HCT116 (cell line): ENCODE data around the gene PRRG1. TPM values are rescaled to one million over a fixed set of nuclear protein-coding genes. Genes with fewer than 3 reads are reported as not detected.

Source experiments
- ATAC-seq: fragments of 200-7000 bp; cut with Tn5 transposase; 2 replicates; pipeline ENCODE4 v1.9.1; 2020; ENCODE audit warnings: mild to moderate bottlenecking, moderate library complexity
- BruUV-seq: library from RNA; stranded (reverse); fragments of 400-500 nt; replicated peaks from 2 replicates; lab custom pipeline; 2021; lab: Mats Ljungman, UMichigan
- CTCF ChIA-PET: fragments of 300-600 bp; sonication (Branson Sonifier 250); formaldehyde crosslinking; loops from one replicate; lab custom pipeline; 2021; ENCODE audit warnings: antibody characterized with exemption; lab: Charles Lee
- POLR2A ChIA-PET: fragments of 300-600, 350-600 bp; sonication (Branson Sonifier 250); formaldehyde crosslinking; loops from one replicate; lab custom pipeline; 2021; ENCODE audit warnings: antibody characterized with exemption; lab: Charles Lee
- RAD21 ChIA-PET, 2 experiments: fragments of 300-600 bp; sonication (Branson Sonifier 250); formaldehyde crosslinking; loops; one replicate each; lab custom pipeline; 2023; ENCODE audit warnings: low total read pairs in 2 of 2; ENCODE audit not compliant: uncharacterized antibody in 2 of 2, unreplicated experiment in 2 of 2, low non-redundant PET in 1 of 2; lab: Charles Lee
- DNase-seq: peaks from one replicate; pipeline ENCODE4 v3.0.0-alpha.2; 2010; ENCODE audit warnings: low read depth, low spot score
- H2AFZ ChIP-seq: fragments of 200-600 bp; shearing (Covaris generic), sonication (generic); 2 replicates; pipeline ENCODE4 v1.6.1; 2017; ENCODE audit warnings: low read depth, mixed run types, mixed read lengths, antibody characterized with exemption, low read length; ENCODE audit not compliant: poor library complexity, severe bottlenecking
- H3K27ac ChIP-seq: 2 replicates; pipeline ENCODE4 v1.5.1; 2012; ENCODE audit warnings: low read depth, low read length
- H3K27me3 ChIP-seq: fragments of 200-600 bp; sonication (generic); 2 replicates; pipeline ENCODE4 v1.6.1; 2016; ENCODE audit warnings: mixed run types, low read length, mixed read lengths; ENCODE audit not compliant: insufficient read depth
- H3K36me3 ChIP-seq, 2 experiments: fragments of 200-500 bp in 1 of 2; fragments of 200-600 bp in 1 of 2; sonication (Bioruptor generic) in 1 of 2; sonication (generic) in 1 of 2; 2 replicates each; pipeline versions ENCODE4 v1.5.1 to v1.6.1; 2014 to 2016; ENCODE audit warnings: low read length in 2 of 2, inconsistent platforms in 1 of 2, mixed read lengths in 1 of 2, mixed run types in 1 of 2; ENCODE audit not compliant: insufficient read depth in 2 of 2, control insufficient read depth in 1 of 2
- H3K4me1 ChIP-seq, 2 experiments: fragments of 200-600 bp in 1 of 2; sonication (generic) in 1 of 2; 2 replicates each; pipeline versions ENCODE4 v1.5.1 to v1.6.1; 2012 to 2017; ENCODE audit warnings: low read length in 2 of 2, inconsistent platforms in 1 of 2, mild to moderate bottlenecking in 1 of 2, mixed read lengths in 1 of 2, mixed run types in 1 of 2, moderate library complexity in 1 of 2; ENCODE audit not compliant: insufficient read depth in 2 of 2, control insufficient read depth in 1 of 2
- H3K4me2 ChIP-seq: fragments of 200-600 bp; sonication (generic); 2 replicates; pipeline ENCODE4 v1.6.1; 2017; ENCODE audit warnings: mixed run types, low read length, mixed read lengths
- H3K4me3 ChIP-seq, 2 experiments: fragments of 200-600 bp in 1 of 2; sonication (generic) in 1 of 2; replicated peaks in 1 of 2; 2 replicates each; pipeline ENCODE4 v1.5.1; 2011 to 2016; ENCODE audit warnings: low read length in 2 of 2, control low read depth in 1 of 2, low read depth in 1 of 2, mild to moderate bottlenecking in 1 of 2, mixed read lengths in 1 of 2, mixed run types in 1 of 2
- H3K79me2 ChIP-seq: fragments of 200-600 bp; sonication (generic); 2 replicates; pipeline ENCODE4 v1.6.1; 2017; ENCODE audit warnings: mild to moderate bottlenecking, mixed run types, low read length, moderate library complexity, mixed read lengths; ENCODE audit not compliant: insufficient read depth
- H3K9ac ChIP-seq: fragments of 200-600 bp; sonication (generic); 2 replicates; pipeline ENCODE4 v1.6.1; 2016; ENCODE audit warnings: low read length, mixed read lengths
- H3K9me2 ChIP-seq: fragments of 200-600 bp; sonication (generic), shearing (Covaris generic); 2 replicates; pipeline ENCODE4 v1.6.1; 2017; ENCODE audit warnings: mixed run types, mild to moderate bottlenecking, moderate library complexity; ENCODE audit not compliant: insufficient read depth
- H3K9me3 ChIP-seq, 2 experiments: fragments of 200-500 bp in 1 of 2; fragments of 200-600 bp in 1 of 2; sonication (Bioruptor generic) in 1 of 2; sonication (generic) in 1 of 2; 2 replicates each; pipeline ENCODE4 v1.6.1; 2014 to 2017; ENCODE audit warnings: low read length in 2 of 2, mixed read lengths in 2 of 2, inconsistent platforms in 1 of 2, low read depth in 1 of 2, mild to moderate bottlenecking in 1 of 2, mixed run types in 1 of 2, moderate library complexity in 1 of 2; ENCODE audit not compliant: control insufficient read depth in 1 of 2, insufficient read depth in 1 of 2
- H4K20me1 ChIP-seq: fragments of 200-600 bp; sonication (generic), shearing (Covaris generic); 2 replicates; pipeline ENCODE4 v1.6.1; 2017; ENCODE audit warnings: mixed run types, mild to moderate bottlenecking, moderate library complexity; ENCODE audit not compliant: insufficient read depth
- CBX3 ChIP-seq: IDR thresholded peaks from 2 replicates; pipeline ENCODE4 v1.6.1; 2012; ENCODE audit warnings: low read depth
- CEBPB ChIP-seq: IDR thresholded peaks from 2 replicates; pipeline ENCODE4 v1.6.1; 2012; ENCODE audit warnings: low read depth
- ELF1 ChIP-seq: IDR thresholded peaks from 2 replicates; pipeline ENCODE4 v1.6.1; 2012; ENCODE audit warnings: low read depth, borderline replicate concordance
- EZH2 ChIP-seq: fragments of 200-600 bp; sonication (generic); IDR thresholded peaks from 2 replicates; pipeline ENCODE4 v1.6.1; 2017; ENCODE audit warnings: antibody characterized with exemption, mixed run types
- POLR2A ChIP-seq: IDR thresholded peaks from 2 replicates; pipeline ENCODE4 v1.7.0; 2011; ENCODE audit warnings: borderline replicate concordance; ENCODE audit not compliant: insufficient read depth, insufficient read length; ENCODE audit errors: extremely low read depth
- POLR2AphosphoS5 ChIP-seq: IDR thresholded peaks from 2 replicates; pipeline ENCODE4 v1.6.1; 2011; ENCODE audit warnings: mild to moderate bottlenecking, low read depth, low read length, moderate library complexity
- RAD21 ChIP-seq: IDR thresholded peaks from 2 replicates; pipeline ENCODE4 v1.6.1; 2012; ENCODE audit warnings: low read depth, mild to moderate bottlenecking
- REST ChIP-seq: IDR thresholded peaks from 2 replicates; pipeline ENCODE4 v1.6.1; 2012; ENCODE audit warnings: low read depth
- SIN3A ChIP-seq: IDR thresholded peaks from 2 replicates; pipeline ENCODE4 v1.6.1; 2012; ENCODE audit warnings: low read depth
- SP1 ChIP-seq: IDR thresholded peaks from 2 replicates; pipeline ENCODE4 v1.6.1; 2012; ENCODE audit warnings: low read depth
- TCF7L2 ChIP-seq: IDR thresholded peaks from 2 replicates; pipeline ENCODE4 v1.7.0; 2011; ENCODE audit warnings: borderline replicate concordance, inconsistent platforms; ENCODE audit not compliant: insufficient read depth, insufficient read length; ENCODE audit errors: extremely low read depth
- YY1 ChIP-seq: IDR thresholded peaks from 2 replicates; pipeline ENCODE4 v1.6.1; 2011; ENCODE audit warnings: low read length, low read depth, moderate library complexity, mild to moderate bottlenecking; ENCODE audit not compliant: insufficient replicate concordance; ENCODE audit errors: extremely low read depth
- intact Hi-C: fragments of 100-400 bp; cut with micrococcal nuclease; formaldehyde crosslinking; loops from 2 replicates; pipeline ENCODE4 v1.10.0; 2022
- total RNA-seq: library from RNA; stranded (reverse); gene quantifications from one replicate; pipeline ENCODE4 v1.2.1, GENCODE V29; 2021; ENCODE audit not compliant: unreplicated experiment
- TF ChIP-seq, protein P1 (sequence below): IDR thresholded peaks from 2 replicates; pipeline ENCODE4 v1.6.1; 2012

The PRRG1 gene
- total RNA-seq, 1 experiment from 2014 or later: 16.0 TPM

DNA sequence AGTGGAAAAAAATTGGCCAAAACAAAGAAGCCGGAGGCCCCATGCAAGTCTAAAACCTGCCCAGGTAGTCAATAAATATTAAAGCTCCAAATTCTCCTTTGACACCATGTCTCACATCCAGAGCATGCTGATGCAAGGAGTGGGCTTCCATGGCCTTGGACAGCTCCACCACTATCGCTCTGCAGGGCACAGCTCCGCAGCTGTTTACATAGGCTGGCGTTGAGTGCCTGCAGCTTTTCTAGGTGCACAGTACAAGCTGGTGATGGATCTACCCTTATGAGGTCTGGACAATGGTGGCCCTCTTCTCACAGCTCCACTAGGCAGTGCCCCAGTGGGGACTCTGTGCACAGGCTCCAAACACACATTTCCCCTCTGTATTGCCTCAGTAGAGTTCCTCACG is 138.1 kb downstream of the PRRG1 start:
- Histone ChIP-seq H3K4me3 (no peak overlapping the region), H3K4me2 (no peak overlapping the region), H4K20me1 (no peaks in the 10 kb centered on the region), H3K9me3 (no peaks in the 10 kb centered on the region), H3K79me2 (no peaks in the 10 kb centered on the region), H3K4me1 (peaks cover 0 to 9% of the 10 kb centered on the region in 2 experiments; a peak in 1 of 4 replicates), H3K9ac (no peak overlapping the region), H3K9me2 (no peaks in the 10 kb centered on the region), H2AFZ (no peak overlapping the region), H3K27me3 (no peaks in the 10 kb centered on the region), H3K27ac (no peak overlapping the region), H3K36me3 (no peaks in the 10 kb centered on the region)
- no peak for ATAC-seq
- no TSS peak for BruUV-seq
- ChIA-PET RAD21 (no interaction called here), CTCF (no interaction called here), POLR2A (no interaction called here)
- DNase-seq: no peak
- no peak for TF ChIP-seq POLR2A
- TF ChIP-seq CBX3: no peak
- no peak for TF ChIP-seq SIN3A
- TF ChIP-seq RAD21: no peak
- TF ChIP-seq CEBPB: no peak
- no peak for TF ChIP-seq SP1
- no peak for TF ChIP-seq REST
- no peak for TF ChIP-seq YY1
- no peak for TF ChIP-seq TCF7L2
- TF ChIP-seq EZH2: no peak
- TF ChIP-seq ELF1: no peak
- TF ChIP-seq, protein P1, sequence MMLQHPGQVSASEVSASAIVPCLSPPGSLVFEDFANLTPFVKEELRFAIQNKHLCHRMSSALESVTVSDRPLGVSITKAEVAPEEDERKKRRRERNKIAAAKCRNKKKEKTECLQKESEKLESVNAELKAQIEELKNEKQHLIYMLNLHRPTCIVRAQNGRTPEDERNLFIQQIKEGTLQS: no peak
- no peak for TF ChIP-seq POLR2AphosphoS5
- intact Hi-C loops: no loop called here
